Bone marrow (tissue), 2 donors: ENCODE data around the gene VSTM2L.

Source experiments
- DNase-seq, 2 donors: peaks; one replicate each; lab custom pipeline; 2025; lab: John Stamatoyannopoulos, UW

The VSTM2L gene

DNA sequence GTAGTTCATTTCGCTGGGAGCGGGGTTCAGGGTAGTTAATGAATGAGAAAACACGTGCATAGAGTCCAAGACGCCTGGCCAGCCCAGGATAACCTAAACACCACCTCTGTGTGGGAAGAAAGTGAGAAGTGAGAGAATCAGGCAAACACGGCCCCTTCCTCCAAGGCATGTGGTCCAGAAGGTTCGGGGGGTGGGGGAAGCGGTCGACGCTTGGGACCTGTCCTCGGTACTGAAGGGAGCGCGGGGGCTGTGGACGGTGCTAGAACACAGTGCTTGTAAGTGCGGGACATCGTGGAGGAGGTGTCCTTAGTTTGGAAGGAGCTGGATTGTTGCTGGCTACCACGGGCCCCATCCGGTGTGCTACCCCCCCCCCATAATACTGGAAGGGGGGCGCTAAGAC, 1.7 kb upstream of the VSTM2L start:
- no peak for DNase-seq

DNA sequence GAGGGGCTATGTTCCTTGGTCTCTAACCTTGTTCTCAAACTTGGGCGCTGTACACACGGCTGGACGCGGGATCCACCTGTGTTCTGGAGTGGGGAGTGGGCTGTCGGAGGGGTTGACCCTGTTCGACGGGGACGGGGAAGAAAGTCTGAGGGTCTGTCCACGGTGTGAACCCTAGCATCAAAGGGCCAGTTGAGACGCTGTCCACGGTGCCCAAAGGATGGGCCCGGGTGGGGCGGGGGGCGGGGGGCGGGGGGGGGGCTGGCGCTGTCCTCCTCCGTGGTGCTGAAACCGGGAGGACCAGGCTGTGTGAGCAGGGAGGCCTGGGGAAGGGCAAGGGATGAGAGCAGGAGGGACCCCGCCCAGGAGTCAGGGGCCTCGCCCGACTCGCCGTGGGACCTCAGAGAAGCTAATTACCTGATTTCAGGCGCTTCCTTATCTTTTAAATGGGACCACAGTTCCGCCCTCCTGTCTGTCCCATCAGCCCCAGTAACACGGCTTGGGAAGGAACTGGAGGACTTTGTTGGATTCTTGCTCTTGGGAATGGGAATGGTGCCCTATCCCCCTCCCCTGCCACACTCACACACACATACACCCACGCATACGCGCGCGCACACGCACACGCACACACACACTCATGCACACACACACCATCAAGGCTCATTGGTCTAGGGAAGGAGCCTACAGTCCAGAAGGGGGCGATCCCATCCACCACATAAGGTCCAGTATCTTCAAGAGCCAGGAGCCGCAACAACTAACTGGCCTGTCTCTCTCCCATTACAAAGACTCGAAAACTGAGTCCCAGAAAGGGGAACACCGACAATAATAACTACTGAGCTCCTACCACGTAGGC, 1.0 kb upstream of the VSTM2L start:
- no peak for DNase-seq

DNA sequence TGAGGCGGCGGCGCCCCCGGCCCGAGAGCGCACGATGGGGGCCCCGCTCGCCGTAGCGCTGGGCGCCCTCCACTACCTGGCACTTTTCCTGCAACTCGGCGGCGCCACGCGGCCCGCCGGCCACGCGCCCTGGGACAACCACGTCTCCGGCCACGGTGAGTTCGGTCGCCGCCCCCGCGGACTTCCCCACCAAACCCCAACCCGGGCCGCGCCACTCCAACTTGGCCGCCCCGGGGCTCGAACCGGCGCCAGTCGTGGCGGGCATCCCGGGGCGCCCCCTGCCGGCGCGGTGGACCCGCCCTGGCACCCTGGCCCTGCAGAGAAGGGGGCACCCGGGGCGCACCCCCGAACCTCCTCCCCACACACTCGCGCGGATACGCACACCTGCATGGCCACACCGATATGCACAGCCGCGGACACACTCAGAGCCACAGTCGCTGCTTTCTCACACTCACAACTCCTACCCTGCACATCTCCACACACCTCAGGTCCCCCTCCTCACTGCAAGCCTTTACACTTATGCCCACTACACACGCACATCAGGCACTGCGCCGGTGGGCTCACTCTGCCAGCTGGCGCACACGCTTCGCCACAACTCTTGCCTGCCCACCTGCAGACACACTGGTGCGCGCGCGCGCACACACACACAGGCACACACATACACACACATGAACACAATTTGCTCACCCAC, 535 bp downstream of the VSTM2L start:
- DNase-seq, result no peak

DNA sequence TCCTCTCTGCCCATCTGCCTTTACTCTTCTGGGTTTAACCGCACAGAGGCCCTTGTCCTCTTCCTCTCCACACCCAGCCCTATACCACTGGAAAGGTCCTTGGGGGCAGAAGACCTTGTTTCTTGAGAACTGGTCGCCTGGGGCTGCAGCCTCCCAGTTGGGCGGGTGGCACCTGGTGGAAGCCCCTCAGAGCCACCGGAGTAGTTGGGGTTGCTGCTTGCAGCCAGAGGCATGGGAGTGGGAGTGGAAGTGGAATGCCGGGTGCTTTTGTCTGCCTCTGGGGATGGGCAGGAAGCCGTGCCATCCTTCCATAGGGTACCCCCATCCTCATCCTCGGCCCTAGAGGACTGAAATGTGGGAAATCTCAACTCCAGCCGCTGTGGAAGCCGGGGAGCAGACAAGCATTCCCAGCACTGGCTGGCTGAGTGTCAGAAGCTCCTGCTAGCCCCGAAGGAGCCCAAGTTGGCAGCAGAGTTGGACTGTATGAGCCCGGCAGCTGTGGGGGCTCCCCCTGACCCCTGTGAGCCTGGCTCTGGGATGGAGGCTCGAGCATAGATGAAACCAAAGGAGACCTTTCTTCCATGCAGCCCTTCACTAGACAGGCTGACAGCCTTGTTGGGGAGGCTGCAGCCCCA, 1.2 kb downstream of the VSTM2L start:
- DNase-seq, result no peak

DNA sequence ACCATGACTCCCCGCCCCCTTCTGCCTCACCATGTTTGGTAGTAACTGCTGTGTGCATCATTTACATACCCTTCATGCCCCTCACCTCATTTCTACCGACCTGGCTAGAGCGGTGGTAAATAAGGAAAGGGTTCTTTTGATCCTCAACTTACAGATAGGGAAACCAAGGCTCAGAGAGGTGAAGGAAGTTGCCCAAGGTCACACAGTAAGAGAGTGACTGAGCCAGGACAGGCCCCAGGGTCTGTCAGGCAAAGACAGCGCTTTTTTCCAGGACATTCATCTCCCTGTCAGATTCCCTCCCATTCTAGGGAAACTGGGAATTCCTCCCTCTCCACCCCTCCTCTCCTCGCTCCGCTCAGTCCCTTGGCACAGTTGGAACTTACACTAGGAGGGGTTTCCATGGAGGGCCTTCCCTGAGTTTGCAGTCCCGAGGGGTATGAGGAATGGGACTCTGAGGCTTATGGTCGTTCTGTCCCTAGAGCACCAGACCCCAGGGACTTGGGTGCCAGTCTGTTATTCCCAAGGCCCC, 2.0 kb downstream of the VSTM2L start:
- DNase-seq, result no peak

DNA sequence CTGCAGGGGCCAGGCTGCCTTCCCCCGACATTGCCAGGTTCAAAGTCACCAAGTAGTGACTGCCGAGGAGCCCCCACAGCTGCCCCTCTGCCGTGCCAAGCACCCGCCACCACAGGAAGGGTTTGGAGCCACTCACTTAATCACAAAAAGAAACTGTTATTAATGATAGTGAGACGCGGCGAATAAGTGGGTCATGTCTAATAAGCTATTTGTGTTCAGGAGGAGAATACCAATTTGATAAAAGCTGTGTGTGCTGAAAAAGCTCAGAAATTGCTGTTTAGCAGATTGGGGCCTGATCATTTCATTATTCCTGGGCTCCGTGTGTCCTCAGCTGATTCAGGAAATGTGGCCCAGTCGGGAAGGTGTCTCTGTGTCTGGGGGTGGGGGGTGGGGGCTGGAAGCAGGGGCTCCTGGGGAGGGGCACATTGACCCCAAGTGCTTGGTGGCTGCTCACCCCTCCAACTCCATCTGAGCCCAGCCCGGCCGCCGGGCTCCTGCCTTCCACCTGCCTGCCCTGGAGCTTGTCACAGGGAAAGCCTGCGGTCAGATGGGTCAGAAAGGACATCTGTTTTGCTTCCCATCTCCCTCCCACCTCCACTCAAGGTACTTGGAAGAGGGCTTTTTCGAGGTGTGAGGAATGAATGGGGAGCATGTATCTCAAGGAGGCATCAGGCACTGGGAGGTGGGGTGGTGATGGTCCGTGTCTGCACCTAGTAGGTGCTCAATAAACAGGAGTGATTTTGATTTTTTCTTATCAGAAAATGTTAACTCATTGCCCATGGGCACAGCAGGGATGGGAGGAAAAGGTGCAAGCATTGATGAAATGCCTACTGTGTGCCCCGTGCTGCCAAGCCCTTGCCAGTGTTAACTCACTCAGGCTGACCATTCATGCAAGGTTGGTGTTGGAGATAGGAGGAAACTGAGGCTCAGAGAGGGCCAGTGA, 3.0 kb downstream of the VSTM2L start:
- DNase-seq, result no peak

DNA sequence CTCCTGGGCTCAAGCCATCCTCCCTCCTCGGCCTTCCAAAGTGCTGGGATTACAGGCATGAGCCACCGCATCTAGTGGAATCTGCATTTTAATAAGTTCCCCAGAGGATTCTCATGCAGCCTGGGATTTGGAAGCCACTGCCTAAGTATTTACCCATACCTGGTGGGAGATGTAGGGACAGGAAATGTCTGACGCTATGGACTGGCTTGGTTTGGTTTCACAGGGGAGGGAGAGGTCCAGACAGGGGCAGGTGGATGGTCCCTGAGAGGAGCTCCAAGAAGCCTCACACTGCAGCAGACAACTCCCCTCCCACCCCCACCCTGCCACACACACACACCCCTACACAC, 4.4 kb downstream of the VSTM2L start:
- DNase-seq, result no peak

DNA sequence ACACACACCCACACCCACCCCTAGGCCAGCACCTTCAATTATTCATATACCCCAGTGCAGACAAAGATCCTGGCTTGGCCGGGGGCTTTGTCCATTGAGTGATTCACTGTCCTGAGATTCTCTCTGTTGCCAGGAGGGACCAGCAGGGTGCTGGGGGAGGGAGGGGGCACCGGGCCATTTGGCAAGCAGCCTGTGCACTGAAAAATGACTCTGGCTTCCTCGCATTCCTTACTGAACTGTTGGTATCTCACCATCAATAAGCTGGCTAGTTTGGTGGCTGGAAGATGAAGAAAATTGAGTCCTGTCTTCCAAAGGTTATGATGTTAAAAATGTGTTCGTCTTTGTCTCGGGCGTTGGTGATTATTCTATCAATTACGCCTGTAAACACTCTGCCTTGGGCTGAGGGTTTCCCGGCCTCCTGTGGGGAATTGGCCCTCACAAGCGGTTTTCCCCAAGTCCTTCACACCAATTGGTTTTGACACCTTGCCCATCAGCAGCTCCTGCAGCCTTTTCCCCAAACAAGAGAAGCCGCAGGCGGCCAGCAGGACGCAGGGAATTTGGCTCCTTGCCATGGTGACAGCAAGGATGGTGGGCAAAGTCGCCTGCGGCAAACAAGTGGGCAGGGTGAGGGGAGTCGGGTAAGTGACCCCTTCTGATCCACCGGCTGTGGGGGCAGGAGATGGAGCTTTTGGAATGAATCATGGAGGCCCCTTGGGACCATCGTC, 4.9 kb downstream of the VSTM2L start:
- DNase-seq, result no peak

DNA sequence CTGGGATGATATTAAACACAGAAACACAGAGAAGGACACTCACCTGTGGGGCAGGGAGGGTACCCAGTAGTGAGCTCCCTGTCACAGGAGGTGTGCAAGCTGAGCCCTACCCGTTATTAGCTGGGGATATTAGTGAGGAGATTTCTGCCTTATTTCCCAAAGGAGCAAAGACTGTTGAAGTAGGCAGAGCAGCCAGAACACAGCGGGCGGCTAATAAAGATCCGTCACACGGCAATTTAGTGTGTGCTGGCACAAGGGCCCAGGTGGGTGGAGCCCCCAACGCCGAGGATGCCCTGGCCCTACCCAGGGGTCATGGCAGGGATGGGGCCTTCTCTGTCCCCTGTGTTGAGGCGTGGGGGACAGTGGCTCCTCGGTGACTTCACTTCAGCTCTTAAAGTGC, 8.3 kb downstream of the VSTM2L start:
- no peak for DNase-seq

DNA sequence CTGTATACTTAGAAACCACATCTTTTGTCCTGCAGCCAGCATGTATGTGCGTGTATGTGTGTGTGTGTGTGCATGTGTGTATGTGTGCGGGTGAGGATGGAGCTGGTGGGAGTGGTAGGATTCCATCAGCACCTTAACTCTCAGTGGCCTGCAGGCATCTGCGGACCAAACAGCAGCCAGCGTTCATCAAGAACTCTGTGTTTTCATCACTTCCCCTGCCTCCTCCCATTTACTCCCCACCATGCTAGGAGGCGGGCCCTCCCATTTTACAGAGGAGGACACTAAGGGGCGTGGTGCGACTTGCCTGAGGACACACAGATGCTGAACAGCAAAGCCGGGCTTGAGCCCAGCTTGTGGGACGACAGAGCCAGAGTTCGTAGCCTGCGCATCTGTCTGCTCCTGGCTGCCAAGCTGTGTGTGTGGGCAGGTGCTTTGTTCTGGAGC, 8.9 kb downstream of the VSTM2L start:
- DNase-seq, result no peak

DNA sequence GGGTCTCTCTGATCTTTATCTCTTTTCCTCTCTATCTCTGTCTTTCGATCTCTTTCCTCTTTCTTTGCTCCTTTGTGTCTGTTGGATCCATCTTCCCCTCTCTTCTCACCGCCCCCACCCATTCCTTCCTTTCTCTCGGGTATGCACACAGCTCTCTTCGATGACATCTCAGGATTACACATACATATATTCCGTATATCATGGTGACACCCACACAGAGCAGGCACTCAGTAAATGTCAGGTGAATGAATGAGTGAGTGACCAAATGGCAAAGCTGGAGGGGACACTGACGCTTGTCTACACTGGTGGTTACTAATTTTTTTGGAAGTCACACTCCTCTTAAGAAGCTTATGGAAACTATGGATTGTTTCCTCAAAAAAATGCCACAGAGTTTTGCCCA, 9.9 kb downstream of the VSTM2L start:
- no peak for DNase-seq

DNA sequence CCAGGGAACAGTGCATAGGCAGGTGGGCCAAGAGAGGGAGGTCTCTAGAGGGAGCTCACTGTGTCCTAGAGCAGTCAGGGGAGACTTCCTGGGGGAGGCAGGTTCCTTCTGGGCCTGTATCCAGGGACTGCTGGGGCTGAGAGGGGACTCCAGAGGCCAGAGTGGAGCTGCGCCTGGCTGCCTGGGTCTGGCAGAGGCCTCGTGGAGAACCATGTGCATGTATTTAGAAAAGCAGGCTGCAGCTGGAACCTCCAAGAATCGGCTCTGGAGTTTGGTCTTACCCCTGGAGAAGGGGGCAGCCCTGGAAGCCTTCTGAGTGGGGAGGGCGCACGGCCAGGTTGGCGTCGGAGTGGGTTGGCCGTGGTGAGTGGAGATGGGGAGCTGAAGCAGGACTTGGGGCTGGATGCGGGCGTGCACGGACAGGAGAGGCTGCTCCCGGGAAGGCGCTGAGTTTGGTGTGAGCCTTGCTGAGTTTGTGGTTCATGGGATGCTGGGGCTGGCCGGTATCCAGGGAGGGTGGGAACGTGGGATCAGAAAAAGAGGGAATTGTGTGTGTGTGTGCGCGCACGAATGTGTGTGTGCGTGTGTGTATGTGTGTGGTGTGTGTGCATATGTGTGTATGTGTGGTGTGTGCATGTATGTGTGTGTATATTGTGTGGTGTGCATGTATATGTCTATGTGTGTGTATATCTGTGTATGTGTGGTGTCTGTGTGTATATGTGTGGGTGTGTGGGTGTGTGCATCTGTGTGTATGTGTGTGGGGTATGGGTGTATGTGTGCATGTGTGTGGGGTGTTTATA, 10.8 kb downstream of the VSTM2L start:
- no peak for DNase-seq

DNA sequence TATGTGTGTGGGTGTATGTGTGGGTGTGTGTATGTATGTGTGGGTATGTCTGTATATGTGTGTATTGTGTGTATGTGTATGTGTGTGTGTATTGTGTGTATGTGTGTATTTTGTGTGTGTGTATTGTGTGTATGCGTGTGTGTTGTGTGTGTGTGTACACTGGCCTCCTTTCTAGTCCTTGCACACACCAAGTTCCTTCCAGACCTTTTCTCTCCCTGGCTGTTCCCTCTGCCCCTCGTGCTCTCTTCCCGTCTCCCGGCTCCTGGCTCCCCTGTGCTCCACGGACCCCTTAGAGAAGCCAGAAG, 11.4 kb downstream of the VSTM2L start:
- DNase-seq, result no peak

DNA sequence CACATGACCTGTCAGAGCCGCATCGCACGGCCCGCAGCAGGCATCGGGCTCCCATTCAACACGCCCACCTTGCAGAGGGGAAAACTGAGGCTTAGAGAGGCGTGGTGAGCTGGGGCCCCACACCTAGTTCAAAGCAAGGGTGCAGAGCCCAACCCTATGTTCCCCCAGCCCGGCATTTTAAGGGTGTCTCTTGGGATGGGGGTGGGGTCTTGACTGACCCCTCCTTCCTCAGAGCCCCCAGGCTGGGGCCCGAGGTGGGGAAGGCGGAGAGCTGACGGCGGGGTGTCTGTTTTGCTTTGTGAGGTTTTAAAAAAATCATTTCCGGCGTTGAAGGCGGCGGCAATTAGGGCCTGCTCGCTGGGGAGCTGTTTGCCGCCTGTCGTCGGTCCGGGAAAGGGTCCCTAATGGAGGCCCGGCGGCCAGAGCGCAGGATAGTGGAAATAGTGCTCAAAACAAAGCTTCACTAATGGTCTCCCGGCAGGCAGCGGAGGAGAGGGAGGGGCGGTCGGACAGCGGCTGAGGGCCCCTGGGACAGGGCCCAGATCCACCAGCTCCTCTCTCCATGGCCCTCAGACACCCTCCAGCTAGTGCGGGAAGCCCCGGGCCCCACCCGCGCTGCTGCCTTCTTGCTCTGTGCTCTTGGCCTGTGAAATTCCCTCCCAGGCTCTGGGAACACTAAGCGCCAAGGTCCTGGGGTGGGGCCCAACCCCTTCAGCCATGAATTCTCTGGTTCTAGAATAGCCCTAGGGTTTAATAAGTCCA, 11.9 kb downstream of the VSTM2L start:
- no peak for DNase-seq

DNA sequence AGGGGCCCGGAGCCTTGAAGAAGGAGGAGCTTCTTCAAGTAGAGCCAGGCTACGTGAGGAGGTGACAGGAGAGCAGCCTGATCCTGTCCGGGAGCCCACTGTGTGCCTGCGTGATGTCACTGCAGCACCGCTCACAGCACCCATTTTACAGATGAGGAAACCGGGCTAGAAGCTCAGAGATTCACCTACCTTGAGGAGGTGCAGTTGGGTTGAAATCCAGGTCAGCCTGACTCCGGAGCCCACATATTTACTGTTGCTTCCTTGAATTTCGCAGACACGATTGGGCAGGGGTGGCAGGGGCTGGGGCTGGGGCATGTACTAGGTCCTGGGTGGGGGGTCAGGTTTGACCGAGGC, 12.5 kb downstream of the VSTM2L start:
- no peak for DNase-seq

DNA sequence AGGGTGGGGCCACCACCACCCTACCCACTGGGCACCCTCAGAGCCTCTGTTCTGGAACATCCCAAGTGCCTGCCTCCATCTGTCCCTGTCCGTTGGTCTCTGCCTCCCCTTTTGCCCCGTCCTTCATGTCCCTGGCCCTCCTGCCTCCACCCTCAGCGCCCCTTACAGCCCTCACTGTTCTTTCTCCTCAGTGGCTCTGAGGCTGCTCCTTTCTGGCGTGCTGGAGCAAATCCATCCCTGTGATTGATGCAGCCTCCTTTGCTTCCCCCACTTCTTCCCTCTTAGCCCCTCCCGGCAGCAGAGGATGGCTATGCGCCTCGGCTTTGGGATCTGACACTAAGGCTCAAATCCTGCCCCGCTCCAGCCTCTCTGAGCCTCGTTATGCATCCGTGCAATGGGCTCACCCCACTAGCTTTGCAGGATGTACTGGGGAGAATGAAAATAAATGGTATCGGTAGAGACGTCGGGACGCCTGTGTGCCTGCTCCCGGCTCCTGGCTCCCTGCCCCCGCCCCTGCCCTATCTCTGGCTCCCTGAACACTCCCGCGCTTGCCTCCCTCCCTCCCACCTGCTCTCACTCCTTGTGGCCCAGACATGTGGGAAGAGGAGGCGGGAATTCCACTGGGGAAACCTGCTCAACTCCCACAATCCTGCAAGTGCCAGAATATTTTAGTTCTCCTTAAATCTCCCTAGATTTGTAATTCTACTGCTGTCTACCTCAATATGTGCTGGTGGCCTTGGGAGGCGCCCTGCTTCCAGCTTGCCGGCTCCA, 13.1 kb downstream of the VSTM2L start:
- DNase-seq, result no peak

DNA sequence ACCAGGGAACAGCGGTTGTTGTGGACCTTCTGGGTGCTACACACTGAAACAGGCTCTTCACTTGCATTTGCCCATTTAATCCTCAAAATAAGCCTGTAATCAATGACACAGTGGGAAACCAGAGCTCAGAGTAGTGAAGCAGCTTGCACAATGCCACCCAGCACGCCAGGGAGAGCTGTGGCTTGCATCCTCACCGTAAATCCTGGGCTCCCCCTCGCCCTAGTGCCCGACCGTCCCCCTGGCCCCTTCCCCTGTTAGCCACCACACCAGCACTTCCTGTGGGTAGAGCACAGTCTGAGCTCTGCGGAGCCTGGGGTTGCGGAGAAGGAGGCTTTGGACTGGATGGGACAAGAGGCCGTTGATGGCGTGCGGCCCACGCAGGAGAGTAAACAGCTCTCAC, 14.5 kb downstream of the VSTM2L start:
- no peak for DNase-seq

DNA sequence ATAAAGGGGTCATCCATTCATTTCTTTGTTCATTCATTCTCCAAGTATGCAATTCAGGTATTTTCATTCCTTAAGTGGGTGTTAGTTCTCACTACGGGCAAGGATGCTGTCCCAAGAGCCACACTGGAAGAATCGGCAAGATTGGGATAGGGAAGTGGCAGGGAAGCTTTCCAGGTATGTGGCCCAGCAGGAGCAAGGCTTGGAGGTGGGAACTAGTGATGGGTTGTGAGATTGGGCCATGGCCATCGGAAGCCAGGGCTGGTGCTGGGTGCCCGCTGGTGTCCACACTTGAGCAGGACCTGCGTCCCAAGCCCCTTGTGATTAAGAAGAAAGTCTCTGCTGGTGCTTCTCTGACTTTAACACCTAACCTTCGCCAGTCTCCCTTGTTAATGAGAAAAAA, 15.1 kb downstream of the VSTM2L start:
- no peak for DNase-seq

DNA sequence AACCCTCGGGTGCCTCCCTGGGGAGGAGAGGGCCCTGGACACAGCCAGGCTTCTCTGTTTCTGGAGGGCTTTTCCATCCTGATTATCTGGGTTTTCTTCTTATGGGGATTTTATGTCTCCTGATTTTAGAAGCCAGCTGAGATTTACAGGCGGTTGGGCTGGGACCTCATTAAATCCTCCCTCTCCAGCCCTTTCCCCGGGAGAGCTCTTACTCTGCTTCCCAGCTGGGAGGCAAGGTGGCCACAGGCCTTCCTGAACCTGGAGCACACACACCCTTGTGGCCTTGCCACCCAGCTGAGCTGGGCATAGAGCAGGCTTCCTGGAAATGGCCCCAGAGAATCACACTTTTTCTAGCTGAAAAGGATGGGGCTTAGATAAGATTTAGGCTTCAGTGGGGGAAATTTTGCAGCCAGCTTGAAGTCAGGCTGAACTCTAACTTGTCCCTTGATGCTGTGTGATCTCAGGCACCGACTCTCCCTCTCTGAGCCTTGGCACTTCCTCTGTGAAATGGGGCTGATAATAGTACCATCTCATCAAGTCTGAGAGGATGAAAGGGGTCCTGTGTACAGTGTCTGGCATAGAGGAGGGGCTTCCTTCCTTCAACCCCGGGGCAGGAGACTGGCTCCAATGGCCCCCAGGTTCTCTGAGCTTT, 16.6 kb downstream of the VSTM2L start:
- no peak for DNase-seq
